Measurements from ENCODE around the gene ADGRB2.

ADGRB2 gene

GRCh38 chr1:31697369-31697984 is 66.7 kb downstream of the ADGRB2 start:
- no peak overlapping the region for H3K4me3 ChIP-seq (ENCODE audit: low read depth, low read length)
- no peak for TF ChIP-seq CTCF (conservative IDR thresholded peaks at IDR 0.05; ENCODE audit: low read depth, low read length)
- no peak for DNase-seq (ENCODE audit: low read depth)

GRCh38 chr1:31696242-31696641 is 67.9 kb downstream of the ADGRB2 start:
- TF ChIP-seq CTCF (conservative IDR thresholded peaks at IDR 0.05; ENCODE audit: low read depth, low read length), result no peak
- no peak for DNase-seq (ENCODE audit: low read depth)
- H3K4me3 ChIP-seq (ENCODE audit: low read depth, low read length), result no peak overlapping the region

GRCh38 chr1:31695327-31695726 is 68.8 kb downstream of the ADGRB2 start:
- no peak overlapping the region for H3K4me3 ChIP-seq (ENCODE audit: low read depth, low read length)
- DNase-seq (ENCODE audit: low read depth), result no peak
- TF ChIP-seq CTCF (conservative IDR thresholded peaks at IDR 0.05; ENCODE audit: low read depth, low read length), result no peak

GRCh38 chr1:31694964-31695313 is 69.2 kb downstream of the ADGRB2 start:
- no peak overlapping the region for H3K4me3 ChIP-seq (ENCODE audit: low read depth, low read length)
- TF ChIP-seq CTCF (conservative IDR thresholded peaks at IDR 0.05; ENCODE audit: low read depth, low read length), result no peak
- no peak for DNase-seq (ENCODE audit: low read depth)

GRCh38 chr1:31694069-31694963 is 69.8 kb downstream of the ADGRB2 start:
- peak; percentile 12 for TF ChIP-seq CTCF (conservative IDR thresholded peaks at IDR 0.05; ENCODE audit: low read depth, low read length)
- H3K4me3 ChIP-seq (ENCODE audit: low read depth, low read length), result no peak overlapping the region
- DNase-seq (ENCODE audit: low read depth), result peak; percentile 41

- no peak for DNase-seq (ENCODE audit: low read depth)
- TF ChIP-seq CTCF (conservative IDR thresholded peaks at IDR 0.05; ENCODE audit: low read depth, low read length), result no peak
- no peak overlapping the region for H3K4me3 ChIP-seq (ENCODE audit: low read depth, low read length)
Observed at GRCh38 chr1:31693231-31693630, 70.9 kb downstream of the ADGRB2 start.
